ENCODE measurements around the gene AMY2B.
"Not testable (repeated sequence)": the region's sequence is repeated elsewhere in the genome, so short reads cannot be mapped to it uniquely, and the experiment has no call there.

Gene AMY2B

GRCh38 chr1:103616994-103617477 is 45.6 kb downstream of the AMY2B start, which contains the start of gene AMY2A:
Gene AMY2A (plus strand): TSS chr1:103617427. CDS start chr1:103617441, 14 bp downstream.
- DNase-seq (ENCODE audit: low read depth, low spot score): not testable (repeated sequence)

- DNase-seq (ENCODE audit: low read depth, low spot score): not testable (repeated sequence)
These were observed 56.0 kb downstream of the AMY2B start for GRCh38 chr1:103627436-103627835.
